ENCODE data around the gene TCEAL3. TPM values are rescaled to one million over a fixed set of nuclear protein-coding genes. Genes with fewer than 3 reads are reported as not detected.

TCEAL3 gene
- total and polyA plus RNA-seq, 2 experiments from 2014 or later: 20.0 to 23.0 TPM

DNA sequence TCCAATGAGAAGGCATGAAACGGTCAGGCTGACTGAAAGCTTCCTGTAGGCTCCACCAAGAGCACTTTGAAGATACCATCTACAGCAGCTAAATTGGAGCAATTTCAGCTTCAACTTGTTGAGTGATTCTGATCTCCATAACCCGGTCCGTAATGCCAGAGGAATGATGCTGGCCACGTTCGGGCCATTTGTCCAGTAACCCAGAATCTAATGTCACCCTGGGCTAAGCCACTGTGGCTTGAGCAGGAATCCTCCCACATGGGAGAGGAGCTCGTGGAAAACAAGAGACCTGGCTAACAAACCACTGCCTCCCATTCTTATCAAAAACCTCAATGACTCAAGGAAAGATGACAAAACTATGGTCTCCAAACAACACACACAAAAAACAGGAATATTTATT is 36.6 kb upstream of the TCEAL3 start:
- no peaks in the 10 kb centered on the region for H3K27me3 ChIP-seq
- H3K4me1 ChIP-seq (ENCODE audit: low read depth): no peaks in the 10 kb centered on the region
- H3K36me3 ChIP-seq: no peaks in the 10 kb centered on the region
- TF ChIP-seq, protein P1, sequence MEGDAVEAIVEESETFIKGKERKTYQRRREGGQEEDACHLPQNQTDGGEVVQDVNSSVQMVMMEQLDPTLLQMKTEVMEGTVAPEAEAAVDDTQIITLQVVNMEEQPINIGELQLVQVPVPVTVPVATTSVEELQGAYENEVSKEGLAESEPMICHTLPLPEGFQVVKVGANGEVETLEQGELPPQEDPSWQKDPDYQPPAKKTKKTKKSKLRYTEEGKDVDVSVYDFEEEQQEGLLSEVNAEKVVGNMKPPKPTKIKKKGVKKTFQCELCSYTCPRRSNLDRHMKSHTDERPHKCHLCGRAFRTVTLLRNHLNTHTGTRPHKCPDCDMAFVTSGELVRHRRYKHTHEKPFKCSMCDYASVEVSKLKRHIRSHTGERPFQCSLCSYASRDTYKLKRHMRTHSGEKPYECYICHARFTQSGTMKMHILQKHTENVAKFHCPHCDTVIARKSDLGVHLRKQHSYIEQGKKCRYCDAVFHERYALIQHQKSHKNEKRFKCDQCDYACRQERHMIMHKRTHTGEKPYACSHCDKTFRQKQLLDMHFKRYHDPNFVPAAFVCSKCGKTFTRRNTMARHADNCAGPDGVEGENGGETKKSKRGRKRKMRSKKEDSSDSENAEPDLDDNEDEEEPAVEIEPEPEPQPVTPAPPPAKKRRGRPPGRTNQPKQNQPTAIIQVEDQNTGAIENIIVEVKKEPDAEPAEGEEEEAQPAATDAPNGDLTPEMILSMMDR (IDR thresholded peaks at IDR 0.05; ENCODE audit: low read depth, low read length): no peak
- no peak overlapping the region for H3K27ac ChIP-seq
- no peak for DNase-seq (ENCODE audit: low read depth in 1 of 2, low spot score in 1 of 2)
- no peak overlapping the region for H3K4me3 ChIP-seq
- no peaks in the 10 kb centered on the region for H3K9me3 ChIP-seq (ENCODE audit: low read depth)

DNA sequence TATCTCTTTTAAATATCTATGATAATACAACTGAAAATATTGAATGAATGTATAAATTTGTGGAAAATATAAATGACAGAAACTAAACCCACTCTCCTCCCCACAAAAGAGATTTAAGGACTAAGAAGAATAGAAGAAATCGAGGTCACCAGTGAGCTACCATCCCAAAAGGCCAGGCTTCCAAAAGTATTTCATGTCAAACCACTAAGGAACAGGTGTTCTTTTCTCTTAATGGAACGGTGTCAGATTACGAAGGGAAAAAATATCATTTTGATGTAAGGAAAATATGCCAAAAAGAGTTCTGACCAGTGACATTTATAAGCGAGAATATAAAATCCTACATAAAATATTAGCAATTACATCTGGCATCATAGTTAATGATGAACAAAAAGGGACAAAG is 36.0 kb upstream of the TCEAL3 start:
- Histone ChIP-seq H3K4me1 (ENCODE audit: low read depth) (no peaks in the 10 kb centered on the region), H3K9me3 (ENCODE audit: low read depth) (no peaks in the 10 kb centered on the region)
- TF ChIP-seq, protein P1 (IDR thresholded peaks at IDR 0.05; ENCODE audit: low read depth, low read length): no peak

DNA sequence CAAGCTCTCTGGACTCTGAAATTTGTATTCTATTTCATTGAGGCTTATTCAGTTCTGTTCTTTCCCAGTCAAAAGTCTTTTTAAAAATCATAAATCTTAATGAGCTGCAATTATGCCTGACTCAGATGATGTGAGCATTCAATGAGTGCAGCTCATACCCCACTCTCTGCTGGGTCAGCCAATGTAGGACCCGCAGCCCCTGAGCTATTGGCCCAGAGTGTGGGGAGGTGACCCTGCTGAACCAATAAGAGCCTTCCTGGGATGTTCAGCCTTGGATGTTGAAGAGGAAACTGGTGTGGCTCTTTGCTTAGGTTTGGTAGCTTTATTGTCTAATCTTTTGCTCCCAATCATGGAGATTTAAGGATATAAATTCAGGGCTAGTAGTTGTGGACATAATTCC is 34.6 kb upstream of the TCEAL3 start:
- no peaks in the 10 kb centered on the region for H3K27me3 ChIP-seq
- H3K27ac ChIP-seq: no peak overlapping the region
- H3K4me3 ChIP-seq: no peak overlapping the region
- no peaks in the 10 kb centered on the region for H3K4me1 ChIP-seq (ENCODE audit: low read depth)
- no peaks in the 10 kb centered on the region for H3K9me3 ChIP-seq (ENCODE audit: low read depth)
- DNase-seq (ENCODE audit: low read depth in 1 of 2, low spot score in 1 of 2): no peak
- H3K36me3 ChIP-seq: no peaks in the 10 kb centered on the region
- TF ChIP-seq, protein P1 (IDR thresholded peaks at IDR 0.05; ENCODE audit: low read depth, low read length): no peak

More for the DNA sequence above, 36.0 kb upstream of the TCEAL3 start:
- no peak overlapping the region for H3K27ac ChIP-seq
- H3K4me3 ChIP-seq: no peak overlapping the region
- DNase-seq (ENCODE audit: low read depth in 1 of 2, low spot score in 1 of 2): no peak
- H3K36me3 ChIP-seq: no peaks in the 10 kb centered on the region
- no peaks in the 10 kb centered on the region for H3K27me3 ChIP-seq

DNA sequence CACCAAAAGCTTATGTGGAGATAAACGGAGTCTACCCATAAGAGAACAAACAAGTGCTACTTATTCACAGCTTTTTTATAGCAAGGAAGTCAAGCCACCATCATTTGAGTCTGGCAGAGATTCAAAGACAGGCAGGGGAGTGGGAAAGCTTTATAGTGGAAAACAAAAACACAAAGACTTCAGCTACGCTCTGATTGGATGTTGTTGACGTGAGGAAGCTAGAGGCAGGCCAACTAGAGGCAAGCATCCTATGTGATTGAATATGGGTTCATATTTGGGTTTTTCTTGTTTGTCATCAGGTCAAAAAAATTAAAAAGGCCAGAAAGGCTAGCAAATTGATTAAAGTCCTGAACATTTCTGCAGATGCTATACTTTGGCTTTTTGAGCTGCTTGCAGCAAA is 23.2 kb upstream of the TCEAL3 start:
- H3K36me3 ChIP-seq: peaks cover 5% of the 10 kb centered on the region
- peaks cover 3% of the 10 kb centered on the region for H3K4me1 ChIP-seq (ENCODE audit: low read depth)
- H3K9me3 ChIP-seq (ENCODE audit: low read depth): no peaks in the 10 kb centered on the region
- H3K27ac ChIP-seq: no peak overlapping the region
- DNase-seq (ENCODE audit: low read depth in 1 of 2, low spot score in 1 of 2): peak in 1 of 2 donors; percentile 60
- peaks cover 13% of the 10 kb centered on the region for H3K27me3 ChIP-seq
- TF ChIP-seq, protein P1 (IDR thresholded peaks at IDR 0.05; ENCODE audit: low read depth, low read length): no peak
- H3K4me3 ChIP-seq: no peak overlapping the region

DNA sequence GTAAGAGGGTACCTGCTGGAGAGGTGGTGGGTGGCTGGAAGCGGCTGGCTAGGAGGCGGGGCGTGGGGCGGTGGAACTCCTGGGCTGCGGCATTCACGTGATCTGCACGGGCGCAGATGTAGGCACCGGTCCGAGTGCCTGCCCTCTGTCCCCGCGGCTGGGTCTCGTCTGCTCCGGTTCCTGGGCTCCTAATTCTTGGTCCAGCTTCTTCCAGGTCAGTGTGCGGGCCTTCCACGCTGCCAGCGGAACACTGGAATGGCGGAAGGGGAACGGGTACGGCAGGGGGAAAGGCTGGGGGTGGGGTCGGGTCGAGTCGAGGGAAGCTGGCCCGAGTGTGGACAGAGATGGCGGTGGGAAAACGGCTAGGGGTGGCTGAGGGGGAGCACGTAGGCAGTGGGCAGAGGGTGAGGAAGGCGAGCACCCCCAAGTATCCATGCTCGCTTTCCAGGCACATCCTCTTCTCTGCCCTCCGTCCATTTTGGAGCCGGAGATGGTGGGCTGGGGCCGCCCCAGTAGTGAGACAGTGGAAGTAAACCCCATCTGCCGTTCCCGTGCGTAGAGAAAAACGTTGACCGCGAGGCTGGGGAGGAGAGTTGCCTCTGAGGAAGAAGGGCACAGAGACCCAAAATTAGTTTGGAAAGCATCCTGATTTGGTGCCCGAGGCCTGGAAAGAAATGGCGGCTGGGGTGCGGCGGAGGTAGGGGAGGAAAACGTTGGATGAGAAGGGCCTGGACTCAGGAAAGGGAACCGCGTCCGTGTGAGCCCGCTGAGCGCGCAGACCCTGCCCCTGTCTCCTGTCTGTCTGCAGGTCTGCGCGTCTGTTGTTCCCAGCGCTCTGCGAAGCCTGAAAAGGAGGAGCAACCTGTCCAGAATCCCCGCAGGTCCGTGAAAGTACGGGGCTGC is 22.1 kb upstream of the TCEAL3 start, which contains the start of gene TCEAL4:
TSS of gene TCEAL4 (plus strand) at position 105 of the 903 bp plus-strand sequence. CDS start 1,161 bp downstream, outside the sequence.
- H3K27me3 ChIP-seq: peaks cover 3% of the 10 kb centered on the region
- peaks cover 3% of the 10 kb centered on the region for H3K4me1 ChIP-seq (ENCODE audit: low read depth)
- H3K27ac ChIP-seq: peak within 1 kb of the TSS; percentile 50
- no peaks in the 10 kb centered on the region for H3K9me3 ChIP-seq (ENCODE audit: low read depth)
- peak within 1 kb of the TSS; percentile 47 for H3K4me3 ChIP-seq
- TF ChIP-seq, protein P1 (IDR thresholded peaks at IDR 0.05; ENCODE audit: low read depth, low read length): no peak
- peak; percentile 63 for DNase-seq (ENCODE audit: low read depth in 1 of 2, low spot score in 1 of 2)
- H3K36me3 ChIP-seq: peaks cover 5% of the 10 kb centered on the region
